ENCODE results near the gene PSMD14. TPM values are rescaled to one million over a fixed set of nuclear protein-coding genes. Genes with fewer than 3 reads are reported as not detected.

The PSMD14 gene
- total RNA-seq, 1 experiment from 2014 or later: 195 TPM

GRCh38 chr2:161369311-161369710 is 61.1 kb downstream of the PSMD14 start:
- in situ Hi-C loops (cut with HindIII; ENCODE audit: low pct_unique_long_range_greater_than_20kb, low sequenced_read_pairs): no loop called here
- DNase-seq (ENCODE audit: low read depth): no peak

- no peak for DNase-seq (ENCODE audit: low read depth)
- in situ Hi-C loops (cut with HindIII; ENCODE audit: low pct_unique_long_range_greater_than_20kb, low sequenced_read_pairs): no loop called here
These were observed 62.8 kb downstream of the PSMD14 start for GRCh38 chr2:161370981-161371380.

GRCh38 chr2:161371869-161372268 is 63.6 kb downstream of the PSMD14 start:
- in situ Hi-C loops (cut with HindIII; ENCODE audit: low pct_unique_long_range_greater_than_20kb, low sequenced_read_pairs): no loop called here
- no peak for DNase-seq (ENCODE audit: low read depth)

GRCh38 chr2:161373942-161374341 is 65.7 kb downstream of the PSMD14 start:
- in situ Hi-C loops (cut with HindIII; ENCODE audit: low pct_unique_long_range_greater_than_20kb, low sequenced_read_pairs): no loop called here
- DNase-seq (ENCODE audit: low read depth): no peak

- in situ Hi-C loops (cut with HindIII; ENCODE audit: low pct_unique_long_range_greater_than_20kb, low sequenced_read_pairs): no loop called here
- DNase-seq (ENCODE audit: low read depth): no peak
These were observed 66.2 kb downstream of the PSMD14 start for GRCh38 chr2:161374446-161374845.

GRCh38 chr2:161379740-161380139 is 71.5 kb downstream of the PSMD14 start:
- in situ Hi-C loops (cut with HindIII; ENCODE audit: low pct_unique_long_range_greater_than_20kb, low sequenced_read_pairs): no loop called here
- DNase-seq (ENCODE audit: low read depth): no peak

GRCh38 chr2:161381546-161381945 is 73.3 kb downstream of the PSMD14 start:
- in situ Hi-C loops (cut with HindIII; ENCODE audit: low pct_unique_long_range_greater_than_20kb, low sequenced_read_pairs): no loop called here
- DNase-seq (ENCODE audit: low read depth): no peak

- no peak for DNase-seq (ENCODE audit: low read depth)
- in situ Hi-C loops (cut with HindIII; ENCODE audit: low pct_unique_long_range_greater_than_20kb, low sequenced_read_pairs): no loop called here
These were observed 74.5 kb downstream of the PSMD14 start for GRCh38 chr2:161382747-161383146.

GRCh38 chr2:161384864-161385263 is 76.6 kb downstream of the PSMD14 start:
- DNase-seq (ENCODE audit: low read depth): no peak
- in situ Hi-C loops (cut with HindIII; ENCODE audit: low pct_unique_long_range_greater_than_20kb, low sequenced_read_pairs): no loop called here

GRCh38 chr2:161386228-161386824 is 78.1 kb downstream of the PSMD14 start:
- in situ Hi-C loops (cut with HindIII; ENCODE audit: low pct_unique_long_range_greater_than_20kb, low sequenced_read_pairs): no loop called here
- no peak for DNase-seq (ENCODE audit: low read depth)

GRCh38 chr2:161388146-161388779 is 80.0 kb downstream of the PSMD14 start:
- no peak for DNase-seq (ENCODE audit: low read depth)
- in situ Hi-C loops (cut with HindIII; ENCODE audit: low pct_unique_long_range_greater_than_20kb, low sequenced_read_pairs): no loop called here

GRCh38 chr2:161391737-161392506 is 83.7 kb downstream of the PSMD14 start:
- in situ Hi-C loops (cut with HindIII; ENCODE audit: low pct_unique_long_range_greater_than_20kb, low sequenced_read_pairs): no loop called here
- no peak for DNase-seq (ENCODE audit: low read depth)

GRCh38 chr2:161400076-161400475 is 91.9 kb downstream of the PSMD14 start:
- in situ Hi-C loops (cut with HindIII; ENCODE audit: low pct_unique_long_range_greater_than_20kb, low sequenced_read_pairs): no loop called here
- DNase-seq (ENCODE audit: low read depth): no peak

- DNase-seq (ENCODE audit: low read depth): no peak
- in situ Hi-C loops (cut with HindIII; ENCODE audit: low pct_unique_long_range_greater_than_20kb, low sequenced_read_pairs): no loop called here
These were observed 94.1 kb downstream of the PSMD14 start for GRCh38 chr2:161402297-161402696.

- in situ Hi-C loops (cut with HindIII; ENCODE audit: low pct_unique_long_range_greater_than_20kb, low sequenced_read_pairs): no loop called here
- no peak for DNase-seq (ENCODE audit: low read depth)
These were observed 98.1 kb downstream of the PSMD14 start for GRCh38 chr2:161406316-161406715.

- DNase-seq (ENCODE audit: low read depth): no peak
- in situ Hi-C loops (cut with HindIII; ENCODE audit: low pct_unique_long_range_greater_than_20kb, low sequenced_read_pairs): no loop called here
These were observed 99.4 kb downstream of the PSMD14 start for GRCh38 chr2:161407597-161407996.

GRCh38 chr2:161409308-161409907 is 101.2 kb downstream of the PSMD14 start:
- in situ Hi-C loops (cut with HindIII; ENCODE audit: low pct_unique_long_range_greater_than_20kb, low sequenced_read_pairs): no loop called here
- no peak for DNase-seq (ENCODE audit: low read depth)

- in situ Hi-C loops (cut with HindIII; ENCODE audit: low pct_unique_long_range_greater_than_20kb, low sequenced_read_pairs): no loop called here
These were observed 104.1 kb downstream of the PSMD14 start for GRCh38 chr2:161412346-161412745.

More at GRCh38 chr2:161412346-161412745, 104.1 kb downstream of the PSMD14 start:
- DNase-seq (ENCODE audit: low read depth): no peak

Measured in Caki2 (cell line).